Dermis blood vessel endothelial cell (primary cell): ENCODE results near the gene WIZ. TPM values are rescaled to one million over a fixed set of nuclear protein-coding genes. Genes with fewer than 3 reads are reported as not detected.
A peak's percentile ranks its signal among the peaks of the same experiment; 100 is the strongest.

Experiments used
- DNase-seq: peaks from one replicate; pipeline ENCODE4 v3.0.0; 2010
- total RNA-seq: library from RNA; depleted of rRNA; stranded (reverse); fragments of >200 nt; gene quantifications from 2 replicates; pipeline ENCODE4 v1.2.3, GENCODE V29; 2014

Gene WIZ
- total RNA-seq, 1 donor from 2014 or later, result 9.2 TPM

- DNase-seq, result no peak
Observed at GRCh38 chr19:15443838-15444237, 5.9 kb downstream of the WIZ start.

- DNase-seq, result no peak
Observed at GRCh38 chr19:15443325-15443724, 6.4 kb downstream of the WIZ start.

- no peak for DNase-seq
Observed at GRCh38 chr19:15442142-15442920, 7.4 kb downstream of the WIZ start.

- DNase-seq, result no peak
Observed at GRCh38 chr19:15441317-15441716, 8.4 kb downstream of the WIZ start.

- DNase-seq, result no peak
Observed at GRCh38 chr19:15439821-15440641, 9.7 kb downstream of the WIZ start.

GRCh38 chr19:15439078-15439799, 10.5 kb downstream of the WIZ start:
- no peak for DNase-seq

GRCh38 chr19:15438577-15438976, 11.2 kb downstream of the WIZ start:
- no peak for DNase-seq

GRCh38 chr19:15438124-15438496, 11.6 kb downstream of the WIZ start:
- DNase-seq, result no peak

- no peak for DNase-seq
Observed at GRCh38 chr19:15437355-15438123, 12.2 kb downstream of the WIZ start.

GRCh38 chr19:15436826-15437110, 13.0 kb downstream of the WIZ start:
- DNase-seq, result no peak

- no peak for DNase-seq
Observed at GRCh38 chr19:15436012-15436825, 13.5 kb downstream of the WIZ start.

- DNase-seq, result no peak
Observed at GRCh38 chr19:15433519-15434069, 16.2 kb downstream of the WIZ start.

- DNase-seq, result peak; percentile 94
Observed at GRCh38 chr19:15432629-15433518, 16.9 kb downstream of the WIZ start.

GRCh38 chr19:15432018-15432494, 17.7 kb downstream of the WIZ start:
- DNase-seq, result peak; percentile 26

GRCh38 chr19:15431396-15432017, 18.2 kb downstream of the WIZ start:
- DNase-seq, result no peak

GRCh38 chr19:15430526-15431120, 19.1 kb downstream of the WIZ start:
- DNase-seq, result no peak

GRCh38 chr19:15429825-15430467, 19.8 kb downstream of the WIZ start:
- DNase-seq, result no peak

- DNase-seq, result no peak
Observed at GRCh38 chr19:15428956-15429824, 20.6 kb downstream of the WIZ start.
